Astrocyte (in vitro differentiated cells and primary cell): ENCODE results near the gene ANP32D. TPM values are rescaled to one million over a fixed set of nuclear protein-coding genes. Genes with fewer than 3 reads are reported as not detected.
"Not testable (repeated sequence)": the region's sequence is repeated elsewhere in the genome, so short reads cannot be mapped to it uniquely, and the experiment has no call there.

Experiments
- DNase-seq: peaks from one replicate; pipeline ENCODE4 v3.0.0-alpha.2; 2010; ENCODE audit warnings: low read depth
- FAIRE-seq: peaks from 2 replicates; lab custom pipeline; 2011; peaks lifted over from hg19 to GRCh38; lab: Jason Lieb, UNC
- H2AFZ ChIP-seq: 2 replicates; pipeline ENCODE4 v1.6.0; 2012; ENCODE audit warnings: low read depth, low read length, inconsistent platforms
- H3K27ac ChIP-seq: 2 replicates; pipeline ENCODE4 v1.5.1; 2011; ENCODE audit warnings: low read depth, low read length, inconsistent platforms
- H3K27me3 ChIP-seq: 2 replicates; pipeline ENCODE4 v1.6.0; 2011; ENCODE audit warnings: low read length, inconsistent platforms; ENCODE audit not compliant: insufficient read depth
- H3K36me3 ChIP-seq: 2 replicates; pipeline ENCODE4 v1.5.1; 2011; ENCODE audit warnings: low read length, inconsistent platforms; ENCODE audit not compliant: insufficient read depth
- H3K4me1 ChIP-seq: 2 replicates; pipeline ENCODE4 v1.5.1; 2011; ENCODE audit warnings: low read length, inconsistent platforms; ENCODE audit not compliant: insufficient read depth
- H3K4me2 ChIP-seq: 2 replicates; pipeline ENCODE4 v1.6.0; 2012; ENCODE audit warnings: low read length, inconsistent platforms
- H3K4me3 ChIP-seq: 2 replicates; pipeline ENCODE4 v1.5.1; 2011; ENCODE audit warnings: low read depth, mild to moderate bottlenecking, low read length, inconsistent platforms; ENCODE audit not compliant: insufficient read depth
- H3K79me2 ChIP-seq: 2 replicates; pipeline ENCODE4 v1.6.0; 2012; ENCODE audit warnings: mild to moderate bottlenecking, low read length, inconsistent platforms; ENCODE audit not compliant: insufficient read depth
- H3K9ac ChIP-seq: 2 replicates; pipeline ENCODE4 v1.6.0; 2012; ENCODE audit warnings: mild to moderate bottlenecking, low read length, inconsistent platforms
- H3K9me3 ChIP-seq: 2 replicates; pipeline ENCODE4 v1.5.1; 2012; ENCODE audit warnings: low read depth, mild to moderate bottlenecking, low read length, inconsistent platforms; ENCODE audit not compliant: insufficient read depth
- H4K20me1 ChIP-seq: 2 replicates; pipeline ENCODE4 v1.6.0; 2012; ENCODE audit warnings: low read length, inconsistent platforms; ENCODE audit not compliant: insufficient read depth
- H3K27ac Mint-ChIP-seq: one replicate; pipeline ENCODE4 v1.8.0; 2021; ENCODE audit warnings: mild to moderate bottlenecking, mixed read lengths; ENCODE audit not compliant: unreplicated experiment
- H3K27me3 Mint-ChIP-seq: one replicate; pipeline ENCODE4 v1.8.0; 2021; ENCODE audit warnings: low read depth, mixed read lengths; ENCODE audit not compliant: unreplicated experiment
- H3K36me3 Mint-ChIP-seq: one replicate; pipeline ENCODE4 v1.8.0; 2021; ENCODE audit warnings: low read depth, mixed read lengths; ENCODE audit not compliant: unreplicated experiment
- H3K4me1 Mint-ChIP-seq: one replicate; pipeline ENCODE4 v1.8.0; 2021; ENCODE audit warnings: low read depth, mixed read lengths; ENCODE audit not compliant: unreplicated experiment
- H3K4me3 Mint-ChIP-seq: one replicate; pipeline ENCODE4 v1.8.0; 2021; ENCODE audit warnings: mild to moderate bottlenecking, moderate library complexity, mixed read lengths; ENCODE audit not compliant: unreplicated experiment
- H3K9me3 Mint-ChIP-seq: one replicate; pipeline ENCODE4 v1.8.0; 2021; ENCODE audit warnings: mild to moderate bottlenecking, mixed read lengths; ENCODE audit not compliant: unreplicated experiment
- EZH2 ChIP-seq: IDR thresholded peaks from 2 replicates; pipeline ENCODE4 v1.6.1; 2012; ENCODE audit warnings: mild to moderate bottlenecking, low read length, inconsistent platforms; ENCODE audit not compliant: insufficient read depth
- total RNA-seq: library from RNA; stranded (reverse); gene quantifications from 2 replicates; pipeline ENCODE4 v1.2.1, GENCODE V29; 2021
- TF ChIP-seq, protein P1 (sequence below): IDR thresholded peaks from 2 replicates; pipeline ENCODE4 v1.5.1; 2011; ENCODE audit warnings: low read depth, mild to moderate bottlenecking, inconsistent platforms, low read length, moderate library complexity; ENCODE audit not compliant: insufficient read depth

ANP32D gene
- total RNA-seq, 1 donor from 2014 or later: not detected

DNA sequence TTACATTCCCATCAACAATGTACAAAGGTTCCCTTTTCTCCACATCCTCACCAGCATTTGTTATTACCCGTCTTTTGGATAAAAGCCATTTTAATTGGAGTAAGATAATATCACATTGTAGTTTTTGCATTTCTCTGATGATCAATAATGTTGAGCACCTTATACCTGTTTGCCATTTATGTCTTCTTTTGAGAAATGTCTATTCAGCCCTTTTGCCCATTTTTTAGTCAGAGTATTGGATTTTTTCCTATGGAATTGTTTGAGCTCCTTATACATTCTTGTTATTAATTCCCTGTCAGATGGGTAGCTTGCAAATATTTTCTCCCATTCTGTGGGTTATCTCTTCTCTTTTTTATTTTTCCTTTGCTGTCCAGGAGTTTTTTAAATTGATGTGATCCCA lies 42.4 kb downstream of the ANP32D start:
- Mint-ChIP-seq H3K4me3 (no peak overlapping the region), H3K36me3 (no peaks in the 10 kb centered on the region), H3K27me3 (no peaks in the 10 kb centered on the region), H3K27ac (no peak overlapping the region), H3K4me1 (no peaks in the 10 kb centered on the region), H3K9me3 (peaks cover 10% of the 10 kb centered on the region)
- Histone ChIP-seq H3K79me2 (no peaks in the 10 kb centered on the region), H3K9ac (no peak overlapping the region), H3K36me3 (no peaks in the 10 kb centered on the region), H2AFZ (no peak overlapping the region), H3K4me3 (no peak overlapping the region), H3K4me2 (no peak overlapping the region), H3K9me3 (no peaks in the 10 kb centered on the region), H3K27ac (no peak overlapping the region), H3K4me1 (no peaks in the 10 kb centered on the region), H3K27me3 (no peaks in the 10 kb centered on the region), H4K20me1 (no peaks in the 10 kb centered on the region)
- FAIRE-seq (no peak), DNase-seq (no peak)
- no peak for TF ChIP-seq EZH2
- TF ChIP-seq, protein P1, sequence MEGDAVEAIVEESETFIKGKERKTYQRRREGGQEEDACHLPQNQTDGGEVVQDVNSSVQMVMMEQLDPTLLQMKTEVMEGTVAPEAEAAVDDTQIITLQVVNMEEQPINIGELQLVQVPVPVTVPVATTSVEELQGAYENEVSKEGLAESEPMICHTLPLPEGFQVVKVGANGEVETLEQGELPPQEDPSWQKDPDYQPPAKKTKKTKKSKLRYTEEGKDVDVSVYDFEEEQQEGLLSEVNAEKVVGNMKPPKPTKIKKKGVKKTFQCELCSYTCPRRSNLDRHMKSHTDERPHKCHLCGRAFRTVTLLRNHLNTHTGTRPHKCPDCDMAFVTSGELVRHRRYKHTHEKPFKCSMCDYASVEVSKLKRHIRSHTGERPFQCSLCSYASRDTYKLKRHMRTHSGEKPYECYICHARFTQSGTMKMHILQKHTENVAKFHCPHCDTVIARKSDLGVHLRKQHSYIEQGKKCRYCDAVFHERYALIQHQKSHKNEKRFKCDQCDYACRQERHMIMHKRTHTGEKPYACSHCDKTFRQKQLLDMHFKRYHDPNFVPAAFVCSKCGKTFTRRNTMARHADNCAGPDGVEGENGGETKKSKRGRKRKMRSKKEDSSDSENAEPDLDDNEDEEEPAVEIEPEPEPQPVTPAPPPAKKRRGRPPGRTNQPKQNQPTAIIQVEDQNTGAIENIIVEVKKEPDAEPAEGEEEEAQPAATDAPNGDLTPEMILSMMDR: no peak

DNA sequence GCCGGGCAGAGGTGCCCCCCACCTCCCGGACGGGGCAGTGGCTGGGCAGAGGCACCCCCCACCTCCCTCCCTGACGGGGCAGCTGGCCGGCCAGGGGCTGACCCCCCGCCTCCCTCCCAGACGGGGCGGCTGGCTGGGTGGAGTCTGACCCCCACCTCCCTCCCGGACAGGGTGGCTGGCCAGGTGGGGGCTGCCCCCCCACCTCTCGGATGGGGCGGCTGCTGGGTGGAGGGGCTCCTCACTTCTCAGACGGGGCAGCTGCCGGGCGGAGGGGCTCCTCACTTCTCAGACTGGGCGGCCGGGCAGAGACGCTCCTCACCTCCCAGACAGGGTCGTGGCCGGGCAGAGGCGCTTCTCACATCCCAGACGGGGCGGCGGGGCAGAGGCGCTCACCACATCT lies 48.0 kb downstream of the ANP32D start:
- not testable (repeated sequence) for H3K9ac ChIP-seq, H3K4me3 ChIP-seq, H3K4me1 Mint-ChIP-seq, H4K20me1 ChIP-seq, H3K4me1 ChIP-seq, H3K79me2 ChIP-seq, H3K27ac ChIP-seq, H3K27me3 Mint-ChIP-seq, H3K9me3 ChIP-seq, H3K27ac Mint-ChIP-seq, H3K36me3 ChIP-seq, DNase-seq, H2AFZ ChIP-seq, H3K9me3 Mint-ChIP-seq, FAIRE-seq, H3K4me2 ChIP-seq, H3K36me3 Mint-ChIP-seq, H3K4me3 Mint-ChIP-seq, H3K27me3 ChIP-seq

Other genes starting within 250 kb of the ANP32D start
- 7.1 and 9.2 TPM in 2 replicates for gene ZNF641, start 121.6 kb upstream of the ANP32D start, total RNA-seq
- gene C12orf54, start 9.9 kb downstream of the ANP32D start, total RNA-seq: 1.2 and 1.8 TPM in 2 replicates
- gene OR8S1, start 53.1 kb downstream of the ANP32D start, total RNA-seq: not detected in 2 replicates
- gene LALBA, start 97.5 kb downstream of the ANP32D start, total RNA-seq: not detected in 2 replicates
- gene KANSL2, start 209.7 kb downstream of the ANP32D start, total RNA-seq: 45.1 and 45.7 TPM in 2 replicates
- 45.9 and 49.2 TPM in 2 replicates for gene CCNT1, start 244.1 kb downstream of the ANP32D start, total RNA-seq